Neuronal stem cell (in vitro differentiated cells): ENCODE measurements around the gene FMNL3.

Experiments
- DNase-seq: peaks from one replicate; pipeline ENCODE4 v3.0.0-alpha.2; 2013; ENCODE audit warnings: low spot score
- H2AFZ ChIP-seq: one replicate; pipeline ENCODE4 v1.6.1; 2013; ENCODE audit warnings: mild to moderate bottlenecking, low read length, inconsistent platforms
- H2AK5ac ChIP-seq: 2 replicates; pipeline ENCODE4 v1.6.1; 2013; ENCODE audit warnings: low read depth, mild to moderate bottlenecking, inconsistent platforms, low read length, moderate library complexity, mixed read lengths
- H2BK120ac ChIP-seq: 2 replicates; pipeline ENCODE4 v1.6.1; 2013; ENCODE audit warnings: low read depth, mild to moderate bottlenecking, inconsistent platforms, low read length, moderate library complexity, mixed read lengths
- H2BK12ac ChIP-seq: one replicate; pipeline ENCODE4 v1.6.1; 2013; ENCODE audit warnings: low read length, inconsistent platforms
- H2BK15ac ChIP-seq: 2 replicates; pipeline ENCODE4 v1.6.1; 2013; ENCODE audit warnings: mild to moderate bottlenecking, low read length, inconsistent platforms, mixed read lengths
- H2BK5ac ChIP-seq: one replicate; pipeline ENCODE4 v1.6.1; 2013; ENCODE audit warnings: inconsistent platforms, mild to moderate bottlenecking, low read length, moderate library complexity
- H3K14ac ChIP-seq: one replicate; pipeline ENCODE4 v1.6.1; 2013; ENCODE audit warnings: low read length, inconsistent platforms
- H3K18ac ChIP-seq: 2 replicates; pipeline ENCODE4 v1.6.1; 2013; ENCODE audit warnings: low read length, inconsistent platforms
- H3K23ac ChIP-seq: 2 replicates; pipeline ENCODE4 v1.6.1; 2013; ENCODE audit warnings: low read depth, mild to moderate bottlenecking, mixed read lengths, low read length, inconsistent platforms; ENCODE audit not compliant: poor library complexity
- H3K27ac ChIP-seq: replicated peaks from 3 replicates; pipeline ENCODE4 v1.5.1; 2013; ENCODE audit warnings: low read length, inconsistent platforms
- H3K27me3 ChIP-seq, 3 experiments: 2 replicates each; pipeline ENCODE4 v1.6.1; 2013; ENCODE audit warnings: low read length in 3 of 3, mild to moderate bottlenecking in 2 of 3, inconsistent platforms in 1 of 3, low read depth in 1 of 3, mixed read lengths in 1 of 3, moderate library complexity in 1 of 3; ENCODE audit not compliant: control insufficient read depth in 3 of 3, insufficient read depth in 3 of 3
- H3K36me3 ChIP-seq, 2 donors: replicated peaks in 1 of 2; 2 replicates each; pipeline ENCODE4 v1.6.1; 2013; ENCODE audit warnings: low read length in 2 of 2; ENCODE audit not compliant: control insufficient read depth in 2 of 2, insufficient read depth in 2 of 2
- H3K4ac ChIP-seq: 2 replicates; pipeline ENCODE4 v1.6.1; 2013; ENCODE audit warnings: inconsistent platforms, mild to moderate bottlenecking, low read length, moderate library complexity
- H3K4me1 ChIP-seq, 2 donors: 1 replicate in 1 of 2; 2 replicates in 1 of 2; pipeline ENCODE4 v1.6.1; 2013; ENCODE audit warnings: low read length in 2 of 2, low read depth in 1 of 2; ENCODE audit not compliant: control insufficient read depth in 2 of 2, insufficient read depth in 1 of 2
- H3K4me2 ChIP-seq: one replicate; pipeline ENCODE4 v1.6.1; 2013; ENCODE audit warnings: mild to moderate bottlenecking, low read length, inconsistent platforms; ENCODE audit not compliant: insufficient read depth, poor library complexity, severe bottlenecking
- H3K4me3 ChIP-seq, 2 donors: 2 replicates each; pipeline ENCODE4 v1.5.1; 2013; ENCODE audit warnings: low read length in 2 of 2, mild to moderate bottlenecking in 2 of 2, inconsistent platforms in 1 of 2, moderate library complexity in 1 of 2
- H3K79me1 ChIP-seq: one replicate; pipeline ENCODE4 v1.6.1; 2013; ENCODE audit warnings: low read depth, mild to moderate bottlenecking, inconsistent platforms, low read length, moderate library complexity
- H3K9ac ChIP-seq: one replicate; pipeline ENCODE4 v1.6.1; 2013; ENCODE audit warnings: mild to moderate bottlenecking, low read depth, low read length, inconsistent platforms; ENCODE audit not compliant: poor library complexity
- H3K9me3 ChIP-seq, 2 donors: replicated peaks in 1 of 2; 2 replicates each; pipeline versions ENCODE3 to v1.6.1; 2013; ENCODE audit warnings: low read length in 2 of 2, mild to moderate bottlenecking in 2 of 2, inconsistent platforms in 1 of 2, low read depth in 1 of 2, mixed read lengths in 1 of 2, moderate library complexity in 1 of 2; ENCODE audit not compliant: control insufficient read depth in 2 of 2, insufficient read depth in 1 of 2
- H4K8ac ChIP-seq: one replicate; pipeline ENCODE4 v1.6.1; 2013; ENCODE audit warnings: low read depth, mild to moderate bottlenecking, inconsistent platforms, low read length, moderate library complexity
- H4K91ac ChIP-seq: one replicate; pipeline ENCODE4 v1.6.1; 2013; ENCODE audit warnings: low read length, low read depth, mild to moderate bottlenecking, inconsistent platforms; ENCODE audit not compliant: poor library complexity
- WGBS, 2 donors: extraction: QIAGEN DNeasy Blood & Tissue Kit; methylation state at CpG; one replicate each; pipeline ENCODE4 v1.1.7; 2013; ENCODE audit warnings: missing lambda C conversion rate in 2 of 2, mixed read lengths in 1 of 2; ENCODE audit not compliant: insufficient read length in 2 of 2, insufficient replicate concordance in 1 of 2; ENCODE audit errors: extremely low coverage in 2 of 2; 5-methylcytosine and 5-hydroxymethylcytosine counted together

The FMNL3 gene

GRCh38 chr12:49603721-49604120 is 103.5 kb downstream of the FMNL3 start:
- H2BK12ac ChIP-seq, result no peak overlapping the region

GRCh38 chr12:49599961-49600360 is 107.2 kb downstream of the FMNL3 start:
- Histone ChIP-seq H3K27ac (no peak overlapping the region), H3K4me3 (no peak overlapping the region), H2BK15ac (no peak overlapping the region), H2AFZ (no peak overlapping the region), H2BK5ac (no peak overlapping the region), H2BK120ac (no peak overlapping the region), H3K79me1 (no peaks in the 10 kb centered on the region), H3K9ac (no peak overlapping the region), H3K18ac (no peak overlapping the region), H3K27me3 (no peaks in the 10 kb centered on the region), H3K14ac (no peak overlapping the region), H3K9me3 (peaks cover 0 to 1% of the 10 kb centered on the region in 2 donors), H4K91ac (no peak overlapping the region), H3K23ac (no peak overlapping the region), H3K4ac (no peak overlapping the region), H2BK12ac (no peak overlapping the region), H3K36me3 (peaks cover 1 to 3% of the 10 kb centered on the region in 2 donors), H3K4me2 (no peak overlapping the region), H3K4me1 (peaks cover 0 to 1% of the 10 kb centered on the region in 2 donors), H2AK5ac (peak overlapping the region; percentile 32), H4K8ac (no peak overlapping the region)
- no peak for DNase-seq
- no CpG with 5 or more reads among the region's 8 CpGs for WGBS, 2 donors

More at GRCh38 chr12:49603721-49604120, 103.5 kb downstream of the FMNL3 start:
- Histone ChIP-seq H2BK5ac (no peak overlapping the region), H2AFZ (no peak overlapping the region), H3K18ac (no peak overlapping the region), H3K4me2 (no peak overlapping the region), H3K36me3 (peaks cover 1 to 3% of the 10 kb centered on the region in 2 donors), H2BK120ac (no peak overlapping the region), H3K4ac (no peak overlapping the region), H2BK15ac (no peak overlapping the region), H3K4me1 (no peaks in the 10 kb centered on the region), H3K9ac (no peak overlapping the region), H3K14ac (no peak overlapping the region), H4K91ac (no peak overlapping the region), H3K9me3 (no peaks in the 10 kb centered on the region), H3K79me1 (no peaks in the 10 kb centered on the region), H3K27ac (no peak overlapping the region), H3K27me3 (no peaks in the 10 kb centered on the region), H2AK5ac (no peak overlapping the region), H3K23ac (no peak overlapping the region), H3K4me3 (no peak overlapping the region), H4K8ac (no peak overlapping the region)
- WGBS, 2 donors, result no CpG with 5 or more reads among the region's 1 CpG
- DNase-seq, result no peak

GRCh38 chr12:49598527-49598926 is 108.7 kb downstream of the FMNL3 start:
- Histone ChIP-seq H3K9ac (no peak overlapping the region), H2BK5ac (no peak overlapping the region), H3K4me3 (no peak overlapping the region), H2AK5ac (no peak overlapping the region), H3K18ac (no peak overlapping the region), H4K91ac (no peak overlapping the region), H3K27me3 (no peaks in the 10 kb centered on the region), H3K79me1 (no peaks in the 10 kb centered on the region), H3K36me3 (peaks cover 1 to 3% of the 10 kb centered on the region in 2 donors), H3K23ac (no peak overlapping the region), H4K8ac (no peak overlapping the region), H3K9me3 (peaks cover 0 to 1% of the 10 kb centered on the region in 2 donors), H3K14ac (no peak overlapping the region), H2BK12ac (no peak overlapping the region), H2BK120ac (no peak overlapping the region), H3K4me1 (peaks cover 0 to 1% of the 10 kb centered on the region in 2 donors), H3K4ac (no peak overlapping the region), H3K4me2 (no peak overlapping the region), H3K27ac (no peak overlapping the region), H2BK15ac (no peak overlapping the region), H2AFZ (no peak overlapping the region)
- WGBS, 2 donors, result no CpG with 5 or more reads among the region's 10 CpGs
- DNase-seq, result no peak

GRCh38 chr12:49588721-49589516 is 118.3 kb downstream of the FMNL3 start:
- H3K4ac ChIP-seq, result no peak overlapping the region
- no peak overlapping the region for H3K14ac ChIP-seq
- no peak overlapping the region for H3K4me2 ChIP-seq
- no peak overlapping the region for H2AFZ ChIP-seq
- no peak overlapping the region for H2AK5ac ChIP-seq
- H4K91ac ChIP-seq, result no peak overlapping the region
- no peak overlapping the region for H2BK5ac ChIP-seq
- peaks cover 4% of the 10 kb centered on the region for H3K79me1 ChIP-seq
- H4K8ac ChIP-seq, result no peak overlapping the region
- H3K4me1 ChIP-seq, result no peaks in the 10 kb centered on the region
- H3K9ac ChIP-seq, result no peak overlapping the region
- no peak overlapping the region for H2BK15ac ChIP-seq
- no peak overlapping the region for H3K18ac ChIP-seq
- no peak overlapping the region for H3K4me3 ChIP-seq
- WGBS, 2 donors, result no CpG with 5 or more reads among the region's 4 CpGs
- no peaks in the 10 kb centered on the region for H3K27me3 ChIP-seq
- H3K9me3 ChIP-seq, result no peaks in the 10 kb centered on the region
- DNase-seq, result no peak
- no peak overlapping the region for H2BK120ac ChIP-seq
- no peak overlapping the region for H3K23ac ChIP-seq
- peaks cover 2 to 12% of the 10 kb centered on the region in 2 donors for H3K36me3 ChIP-seq
- H3K27ac ChIP-seq, result no peak overlapping the region
- H2BK12ac ChIP-seq, result no peak overlapping the region
